ENCODE results near the gene KRTAP5-2. TPM values are rescaled to one million over a fixed set of nuclear protein-coding genes. Genes with fewer than 3 reads are reported as not detected.

Gene KRTAP5-2
- total RNA-seq, 1 donor from 2014 or later = not detected

- no peak for DNase-seq (ENCODE audit: low spot score, unreplicated experiment)
- no peaks in the 10 kb centered on the region for H3K4me1 Mint-ChIP-seq (ENCODE audit: low read depth)
- H3K4me3 Mint-ChIP-seq (ENCODE audit: low read depth) = no peak overlapping the region
- no peak for TF ChIP-seq CTCF (IDR thresholded peaks at IDR 0.05; ENCODE audit: unreplicated experiment)
- no peaks in the 10 kb centered on the region for H3K9me3 Mint-ChIP-seq (ENCODE audit: low read depth)
- H3K36me3 Mint-ChIP-seq (ENCODE audit: insufficient read depth) = peaks cover 2% of the 10 kb centered on the region
- no peak overlapping the region for H3K27ac Mint-ChIP-seq
- peaks cover 5% of the 10 kb centered on the region for H3K27me3 Mint-ChIP-seq
Measured at GRCh38 chr11:1560649-1561251, 37.3 kb downstream of the KRTAP5-2 start.

DNA sequence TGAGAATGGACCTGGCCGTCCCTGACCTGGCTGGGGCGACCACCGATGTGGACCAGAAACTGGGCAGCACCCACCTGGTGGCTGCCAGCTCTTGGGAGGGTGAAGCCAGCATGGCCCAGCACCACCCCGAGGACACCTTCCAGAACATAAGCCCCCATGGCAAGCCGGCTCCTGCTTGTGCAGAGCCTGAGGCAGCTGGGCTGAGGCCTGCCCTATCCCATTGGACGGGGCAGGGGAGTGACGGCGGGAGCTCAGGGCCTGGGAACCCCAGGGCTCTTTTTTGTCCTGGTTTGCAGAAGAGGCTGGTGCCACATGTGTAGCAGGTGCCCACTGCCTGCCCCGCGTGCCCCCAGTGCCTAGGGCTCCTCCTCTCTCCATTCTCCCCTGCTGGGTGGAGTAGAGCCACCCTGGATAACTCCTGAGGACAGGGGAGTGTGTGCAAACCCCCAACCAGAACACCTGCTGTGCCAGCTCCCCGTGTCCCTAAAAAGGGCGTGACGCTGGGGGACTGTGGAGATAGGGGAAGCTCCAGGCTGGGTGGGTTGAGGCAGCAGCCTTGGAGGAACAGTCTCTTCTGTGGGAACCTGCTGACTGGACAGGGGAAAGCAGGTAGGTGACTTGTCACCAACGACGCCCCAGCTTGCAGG, 38.0 kb downstream of the KRTAP5-2 start:
- Mint-ChIP-seq H3K9me3 (ENCODE audit: low read depth) (no peaks in the 10 kb centered on the region), H3K4me3 (ENCODE audit: low read depth) (no peak overlapping the region), H3K4me1 (ENCODE audit: low read depth) (no peaks in the 10 kb centered on the region), H3K27me3 (peaks cover 5% of the 10 kb centered on the region), H3K27ac (no peak overlapping the region), H3K36me3 (ENCODE audit: insufficient read depth) (peaks cover 2% of the 10 kb centered on the region)
- no peak for DNase-seq (ENCODE audit: low spot score, unreplicated experiment)
- TF ChIP-seq CTCF (IDR thresholded peaks at IDR 0.05; ENCODE audit: unreplicated experiment) = no peak

GRCh38 chr11:1559111-1559951, 38.8 kb downstream of the KRTAP5-2 start:
- Mint-ChIP-seq H3K4me1 (ENCODE audit: low read depth) (peaks cover 3% of the 10 kb centered on the region), H3K27ac (no peak overlapping the region), H3K27me3 (peaks cover 5% of the 10 kb centered on the region), H3K36me3 (ENCODE audit: insufficient read depth) (peaks cover 2% of the 10 kb centered on the region), H3K9me3 (ENCODE audit: low read depth) (no peaks in the 10 kb centered on the region), H3K4me3 (ENCODE audit: low read depth) (no peak overlapping the region)
- DNase-seq (ENCODE audit: low spot score, unreplicated experiment) = no peak
- TF ChIP-seq CTCF (IDR thresholded peaks at IDR 0.05; ENCODE audit: unreplicated experiment) = no peak

DNA sequence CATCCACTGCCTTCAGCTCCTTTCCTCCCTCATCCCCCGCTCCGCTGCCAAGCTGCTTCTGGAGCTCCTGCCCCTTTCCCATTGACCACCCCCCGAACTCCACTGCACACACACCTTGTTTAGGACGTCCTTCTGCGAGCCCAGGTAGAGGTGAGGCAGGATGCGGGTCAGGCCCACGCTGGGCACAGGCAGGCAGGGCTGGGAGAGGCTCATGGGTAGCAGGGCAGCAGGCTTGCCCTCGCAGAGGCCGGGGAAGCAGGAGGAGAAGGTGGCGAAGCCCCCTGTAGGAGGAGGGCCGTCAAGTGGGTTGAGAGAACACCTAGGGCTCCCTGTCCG, 39.4 kb downstream of the KRTAP5-2 start:
- peaks cover 4% of the 10 kb centered on the region for H3K4me1 Mint-ChIP-seq (ENCODE audit: low read depth)
- peaks cover 2% of the 10 kb centered on the region for H3K36me3 Mint-ChIP-seq (ENCODE audit: insufficient read depth)
- H3K9me3 Mint-ChIP-seq (ENCODE audit: low read depth) = no peaks in the 10 kb centered on the region
- H3K27ac Mint-ChIP-seq = no peak overlapping the region
- no peak for DNase-seq (ENCODE audit: low spot score, unreplicated experiment)
- peaks cover 7% of the 10 kb centered on the region for H3K27me3 Mint-ChIP-seq
- no peak overlapping the region for H3K4me3 Mint-ChIP-seq (ENCODE audit: low read depth)
- TF ChIP-seq CTCF (IDR thresholded peaks at IDR 0.05; ENCODE audit: unreplicated experiment) = no peak

DNA sequence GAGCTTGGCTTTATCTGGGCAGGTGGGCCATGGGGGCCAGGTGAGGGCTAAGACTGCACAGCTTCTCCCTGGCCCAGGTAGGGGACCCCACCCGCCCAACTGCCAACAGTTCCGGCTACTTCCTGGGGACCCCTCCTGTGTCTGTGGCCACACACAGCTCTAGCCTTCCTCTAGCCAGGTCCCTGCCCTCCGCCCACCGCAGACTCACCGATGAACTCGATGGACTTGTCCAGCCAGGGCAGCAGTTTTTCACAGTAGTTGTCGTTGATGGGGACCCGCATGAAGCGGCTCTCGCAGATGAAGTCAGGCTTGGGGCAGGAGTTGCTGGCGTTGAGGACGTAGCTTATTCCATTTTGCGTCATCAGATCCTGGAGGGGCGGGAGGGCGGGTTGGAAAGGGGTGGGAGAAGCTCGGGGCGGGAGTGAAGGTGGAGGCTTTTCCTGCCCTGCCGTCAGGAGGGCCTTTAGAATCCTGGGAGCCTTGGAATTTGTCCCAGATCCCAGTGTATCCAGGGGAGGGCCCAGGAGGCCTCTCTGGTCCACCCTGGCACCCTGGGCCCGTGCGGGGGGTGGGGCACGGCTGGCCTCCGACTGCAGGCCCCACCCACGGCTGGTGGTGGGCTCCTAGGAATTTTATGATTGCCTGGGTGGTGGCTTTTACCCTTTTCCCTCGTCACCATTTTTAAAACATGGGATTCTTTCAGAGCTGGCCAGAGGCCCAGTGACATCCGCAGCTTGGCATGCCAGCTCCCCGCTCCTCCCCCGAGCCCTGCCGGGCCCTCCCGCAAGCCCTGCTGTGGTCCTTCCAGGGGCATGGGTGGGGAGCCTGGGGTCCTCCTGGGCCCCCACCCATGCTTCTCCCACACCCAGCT, 40.0 kb downstream of the KRTAP5-2 start:
- no peaks in the 10 kb centered on the region for H3K9me3 Mint-ChIP-seq (ENCODE audit: low read depth)
- no peak overlapping the region for H3K4me3 Mint-ChIP-seq (ENCODE audit: low read depth)
- peaks cover 13% of the 10 kb centered on the region for H3K27me3 Mint-ChIP-seq
- H3K36me3 Mint-ChIP-seq (ENCODE audit: insufficient read depth) = peaks cover 2% of the 10 kb centered on the region
- H3K27ac Mint-ChIP-seq = no peak overlapping the region
- peaks cover 4% of the 10 kb centered on the region for H3K4me1 Mint-ChIP-seq (ENCODE audit: low read depth)
- TF ChIP-seq CTCF (IDR thresholded peaks at IDR 0.05; ENCODE audit: unreplicated experiment) = no peak
- DNase-seq (ENCODE audit: low spot score, unreplicated experiment) = no peak

Measured in progenitor cell of endocrine pancreas (in vitro differentiated cells).